DMS153 treated with DMSO at 0.1 percent for 48 hours (cell line): Measurements from ENCODE around the gene EIF2B2.
A peak's percentile ranks its signal among the peaks of the same experiment; 100 is the strongest.

Experiments
- DNase-seq: peaks from one replicate; lab custom pipeline; 2025; ENCODE audit not compliant: unreplicated experiment; lab: John Stamatoyannopoulos, UW

EIF2B2 gene

GRCh38 chr14:75041613-75042012 is 38.9 kb downstream of the EIF2B2 start:
- no peak for DNase-seq

GRCh38 chr14:75042035-75042434 is 39.3 kb downstream of the EIF2B2 start:
- no peak for DNase-seq

DNA sequence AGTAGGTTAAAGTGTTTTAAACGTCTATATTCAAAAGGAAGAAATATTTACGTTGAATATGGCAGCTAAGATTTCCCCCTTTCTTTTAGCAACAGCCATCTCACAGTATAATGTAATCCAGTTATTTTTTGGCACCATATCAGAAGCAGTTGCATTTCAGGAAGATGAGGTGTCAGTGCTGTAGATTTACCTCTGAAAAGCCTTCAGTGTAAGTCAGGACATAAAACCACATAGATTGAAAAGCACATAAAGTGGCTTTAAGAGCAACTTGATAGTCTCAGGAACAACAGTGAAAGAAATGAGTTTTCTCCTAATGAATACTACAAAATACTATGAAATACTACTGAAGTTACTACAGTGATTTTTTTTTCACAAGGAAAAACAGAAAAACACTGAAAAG is 41.6 kb downstream of the EIF2B2 start:
- no peak for DNase-seq

- DNase-seq: no peak
Measured at GRCh38 chr14:75044752-75045151, 42.0 kb downstream of the EIF2B2 start.

DNA sequence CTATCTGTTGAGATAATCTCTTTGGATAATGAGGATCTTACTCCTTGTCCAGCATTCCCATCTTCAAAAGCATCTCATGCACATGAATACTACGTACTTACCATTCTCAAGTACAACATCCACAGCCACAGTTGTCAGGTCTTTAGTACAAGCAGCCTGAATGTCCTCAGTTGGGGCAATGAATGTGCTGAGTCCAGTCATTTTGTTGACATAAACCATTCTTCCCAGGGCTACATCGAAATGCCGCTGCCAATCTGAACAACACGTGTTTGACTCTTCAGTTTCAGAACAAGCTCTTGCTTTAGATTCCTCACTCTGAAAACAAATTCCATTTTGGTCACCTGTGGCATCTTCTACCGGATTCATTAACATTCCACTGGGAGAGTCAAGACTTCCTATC is 43.6 kb downstream of the EIF2B2 start:
- DNase-seq: no peak

- no peak for DNase-seq
Measured at GRCh38 chr14:75046899-75047298, 44.2 kb downstream of the EIF2B2 start.

GRCh38 chr14:75047506-75047905 is 44.8 kb downstream of the EIF2B2 start:
- no peak for DNase-seq

GRCh38 chr14:75048101-75048500 is 45.4 kb downstream of the EIF2B2 start:
- no peak for DNase-seq

DNA sequence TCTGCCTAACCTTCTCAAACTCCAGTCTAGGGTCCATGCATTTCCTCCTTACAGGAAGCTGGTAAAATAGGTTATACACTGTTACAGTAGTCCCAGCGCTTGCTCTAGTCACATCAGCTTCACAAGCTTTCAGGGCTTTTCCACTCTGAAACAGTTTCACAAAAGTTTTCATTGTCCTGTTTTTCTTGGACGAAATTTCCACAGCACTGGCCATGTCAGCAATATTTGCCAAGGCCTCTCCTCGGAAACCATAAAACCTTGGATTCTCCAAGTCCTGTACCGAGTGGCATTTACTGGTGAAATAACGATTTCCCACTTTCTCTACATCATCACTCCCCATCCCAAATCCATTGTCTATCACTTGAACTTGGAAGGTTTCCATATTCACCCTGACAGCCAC is 46.4 kb downstream of the EIF2B2 start:
- no peak for DNase-seq

DNA sequence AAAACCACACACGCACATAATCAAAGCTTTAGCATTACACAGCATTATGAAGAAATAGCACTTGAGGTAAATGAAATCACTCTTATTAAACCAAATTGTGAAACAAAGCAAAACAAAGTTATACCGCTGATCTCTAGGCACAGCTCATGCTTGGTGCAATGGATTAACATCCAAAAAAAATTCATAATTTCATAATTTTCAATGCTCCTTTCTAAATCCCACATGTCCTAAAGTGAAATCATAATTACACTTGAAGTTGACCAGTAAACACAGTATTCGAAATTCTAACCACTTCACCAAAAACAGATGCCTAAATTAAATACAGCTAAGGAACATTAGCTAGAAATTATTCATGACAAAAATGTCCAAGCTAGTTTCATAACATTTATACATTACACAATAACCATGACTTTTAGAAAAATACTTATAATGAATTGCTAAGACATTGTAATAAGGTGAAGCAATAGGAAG is 47.0 kb downstream of the EIF2B2 start:
- DNase-seq: no peak

- peak; percentile 93 for DNase-seq
Measured at GRCh38 chr14:75050852-75051555, 48.3 kb downstream of the EIF2B2 start, which contains the start of gene MLH3. TSS of gene MLH3 (minus strand) at chr14:75051467. CDS start at chr14:75049655, 1,812 bp downstream.

GRCh38 chr14:75051556-75051899 is 48.8 kb downstream of the EIF2B2 start:
- no peak for DNase-seq

- DNase-seq: no peak
Measured at GRCh38 chr14:75053396-75054291, 50.9 kb downstream of the EIF2B2 start.

- DNase-seq: no peak
Measured at GRCh38 chr14:75054421-75054820, 51.7 kb downstream of the EIF2B2 start.

DNA sequence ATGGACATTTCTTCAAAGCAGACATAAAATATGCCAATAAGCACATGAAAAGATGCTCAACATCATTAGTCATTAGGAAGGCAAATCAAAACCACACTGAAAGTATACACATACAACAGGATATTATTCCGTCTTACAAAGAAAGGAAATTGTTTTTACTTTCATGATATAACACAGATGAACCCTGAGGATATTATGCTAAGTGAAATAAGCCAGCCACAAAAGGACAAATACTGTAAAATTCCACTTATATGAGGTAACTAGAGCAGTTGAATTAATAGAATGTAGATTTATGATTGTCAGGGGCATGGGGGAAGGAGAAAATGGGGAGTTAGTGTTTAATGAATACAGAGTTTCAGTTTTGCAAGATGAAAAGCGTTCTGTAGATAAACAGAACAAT is 56.9 kb downstream of the EIF2B2 start:
- DNase-seq: no peak

- DNase-seq: no peak
Measured at GRCh38 chr14:75060420-75060819, 57.7 kb downstream of the EIF2B2 start.
